B cell (primary cell): ENCODE data around the gene ARHGEF26. TPM values are rescaled to one million over a fixed set of nuclear protein-coding genes. Genes with fewer than 3 reads are reported as not detected.

Source experiments
- ATAC-seq: fragments of 200-7000 bp; cut with Tn5 transposase; one replicate; pipeline ENCODE4 v1.10.0; 2021; ENCODE audit warnings: low read depth, mild to moderate bottlenecking, moderate number of reproducible peaks, moderate library complexity
- CTCF ChIA-PET: fragments of 350-600 bp; sonication (Branson Sonifier 250); formaldehyde crosslinking; loops from one replicate; lab custom pipeline; 2021; ENCODE audit warnings: antibody characterized with exemption, inconsistent platforms; lab: Charles Lee
- POLR2A ChIA-PET: fragments of 350-600 bp; sonication (Branson Sonifier 250); formaldehyde crosslinking; loops from one replicate; lab custom pipeline; 2021; ENCODE audit warnings: antibody characterized with exemption; lab: Charles Lee
- DNase-seq: peaks from one replicate; pipeline ENCODE4 v3.0.0; 2013
- H2AFZ ChIP-seq: 2 replicates; pipeline ENCODE4 v1.6.1; 2012; ENCODE audit warnings: mild to moderate bottlenecking, low read depth, low read length; ENCODE audit not compliant: insufficient read depth, poor library complexity, severe bottlenecking
- H3K27ac ChIP-seq, 2 donors: 1 replicate in 1 of 2; 2 replicates in 1 of 2; pipeline ENCODE4 v1.5.1; 2012 to 2013; ENCODE audit warnings: low read length in 2 of 2, mild to moderate bottlenecking in 2 of 2, moderate library complexity in 1 of 2
- H3K27me3 ChIP-seq, 4 experiments: fragments of 200-600 bp in 1 of 4; sonication (generic) in 1 of 4; replicated peaks in 1 of 4; 1 replicate in 2 of 4; 2 replicates in 2 of 4; pipeline versions ENCODE4 v1.6.1 to v1.7.0; 2013 to 2016; ENCODE audit warnings: low read length in 3 of 4, mild to moderate bottlenecking in 2 of 4, mixed read lengths in 1 of 4, moderate library complexity in 1 of 4; ENCODE audit not compliant: insufficient read depth in 4 of 4, control insufficient read depth in 3 of 4; ENCODE audit errors: control extremely low read depth in 1 of 4
- H3K36me3 ChIP-seq, 2 experiments: replicated peaks in 1 of 2; 1 replicate in 1 of 2; 2 replicates in 1 of 2; pipeline versions ENCODE4 v1.6.1 to v1.7.1; 2013; ENCODE audit warnings: low read length in 1 of 2; ENCODE audit not compliant: insufficient read depth in 2 of 2, control insufficient read depth in 1 of 2; ENCODE audit errors: control extremely low read depth in 1 of 2, extremely low read depth in 1 of 2
- H3K4me1 ChIP-seq, 2 donors: fragments of 200-600 bp in 1 of 2; sonication (generic) in 1 of 2; 1 replicate in 1 of 2; 2 replicates in 1 of 2; pipeline versions ENCODE4 v1.5.1 to v1.6.1; 2013 to 2017; ENCODE audit warnings: low read length in 2 of 2; ENCODE audit not compliant: control insufficient read depth in 2 of 2, insufficient read depth in 2 of 2
- H3K4me2 ChIP-seq: replicated peaks from 2 replicates; pipeline ENCODE3; 2012; ENCODE audit warnings: mild to moderate bottlenecking, low read depth, low read length; ENCODE audit not compliant: poor library complexity, severe bottlenecking
- H3K4me3 ChIP-seq, 5 experiments: fragments of 200-600 bp in 1 of 5; sonication (generic) in 1 of 5; 1 replicate in 3 of 5; 2 replicates in 2 of 5; pipeline versions ENCODE4 v1.5.1 to v1.7.0; 2011 to 2016; ENCODE audit warnings: low read length in 4 of 5, mild to moderate bottlenecking in 4 of 5, low read depth in 2 of 5, control low read depth in 1 of 5, moderate library complexity in 1 of 5; ENCODE audit not compliant: insufficient read depth in 1 of 5; ENCODE audit errors: control extremely low read depth in 1 of 5, extremely low read depth in 1 of 5
- H3K79me2 ChIP-seq: fragments of 200-600 bp; sonication (generic); one replicate; pipeline ENCODE4 v1.6.0; 2016; ENCODE audit warnings: low read length; ENCODE audit not compliant: control insufficient read depth, insufficient read depth
- H3K9ac ChIP-seq: fragments of 200-600 bp; sonication (generic); 2 replicates; pipeline ENCODE4 v1.6.1; 2017; ENCODE audit warnings: mild to moderate bottlenecking, low read length, moderate library complexity
- H3K9me3 ChIP-seq, 3 donors: one replicate each; pipeline versions ENCODE4 v1.6.1 to v1.7.1; 2013; ENCODE audit warnings: low read length in 2 of 3; ENCODE audit not compliant: control insufficient read depth in 2 of 3, insufficient read depth in 1 of 3; ENCODE audit errors: control extremely low read depth in 1 of 3
- H4K20me1 ChIP-seq: 2 replicates; pipeline ENCODE4 v1.6.0; 2012; ENCODE audit warnings: mild to moderate bottlenecking, low read length; ENCODE audit not compliant: insufficient read depth, control insufficient read depth, poor library complexity, severe bottlenecking
- H3K27ac Mint-ChIP-seq: one replicate; pipeline ENCODE4 v1.8.0; 2021; ENCODE audit warnings: mixed read lengths
- H3K27me3 Mint-ChIP-seq: one replicate; pipeline ENCODE4 v1.8.0; 2021; ENCODE audit warnings: mixed read lengths
- H3K4me1 Mint-ChIP-seq: one replicate; pipeline ENCODE4 v1.8.0; 2021; ENCODE audit warnings: mixed read lengths
- H3K4me3 Mint-ChIP-seq: one replicate; pipeline ENCODE4 v1.8.0; 2021; ENCODE audit warnings: mixed read lengths
- H3K9me3 Mint-ChIP-seq: one replicate; pipeline ENCODE4 v1.8.0; 2022; ENCODE audit warnings: mixed read lengths; ENCODE audit not compliant: insufficient read depth
- EZH2 ChIP-seq: IDR thresholded peaks from 2 replicates; pipeline ENCODE4 v1.6.1; 2012; ENCODE audit warnings: borderline replicate concordance, low read depth, mild to moderate bottlenecking, moderate library complexity, low read length; ENCODE audit not compliant: insufficient read depth, poor library complexity, severe bottlenecking
- WGBS: methylation state at CpG from one replicate; pipeline ENCODE4 v1.1.5; 2013; ENCODE audit warnings: missing lambda C conversion rate; ENCODE audit not compliant: insufficient coverage; 5-methylcytosine and 5-hydroxymethylcytosine counted together
- intact Hi-C: fragments of 100-400 bp; cut with micrococcal nuclease; formaldehyde crosslinking; loops from one replicate; pipeline ENCODE4 v1.10.0; 2022
- polyA plus RNA-seq: library from polyadenylated mRNA; depleted of rRNA; stranded (reverse); fragments of >200 nt; gene quantifications from 2 replicates; pipeline ENCODE4 v1.2.3, GENCODE V29; 2012
- total RNA-seq, 2 donors: library from RNA; stranded (reverse); fragments of 120-200 nt in 1 of 2; gene quantifications; 1 replicate in 1 of 2; 2 replicates in 1 of 2; pipeline versions ENCODE4 v1.2.3 to v1.2.4, GENCODE V29; 2013 to 2022
- TF ChIP-seq, protein P1 (sequence below): fragments of 200-600 bp; IDR thresholded peaks from one replicate; pipeline ENCODE4 v1.8.0; 2022; ENCODE audit warnings: antibody characterized with exemption, mild to moderate bottlenecking

Gene ARHGEF26
- total and polyA plus RNA-seq, 2 donors (not counting 1 experiment from before 2014, with no cell fraction given) = not detected

DNA sequence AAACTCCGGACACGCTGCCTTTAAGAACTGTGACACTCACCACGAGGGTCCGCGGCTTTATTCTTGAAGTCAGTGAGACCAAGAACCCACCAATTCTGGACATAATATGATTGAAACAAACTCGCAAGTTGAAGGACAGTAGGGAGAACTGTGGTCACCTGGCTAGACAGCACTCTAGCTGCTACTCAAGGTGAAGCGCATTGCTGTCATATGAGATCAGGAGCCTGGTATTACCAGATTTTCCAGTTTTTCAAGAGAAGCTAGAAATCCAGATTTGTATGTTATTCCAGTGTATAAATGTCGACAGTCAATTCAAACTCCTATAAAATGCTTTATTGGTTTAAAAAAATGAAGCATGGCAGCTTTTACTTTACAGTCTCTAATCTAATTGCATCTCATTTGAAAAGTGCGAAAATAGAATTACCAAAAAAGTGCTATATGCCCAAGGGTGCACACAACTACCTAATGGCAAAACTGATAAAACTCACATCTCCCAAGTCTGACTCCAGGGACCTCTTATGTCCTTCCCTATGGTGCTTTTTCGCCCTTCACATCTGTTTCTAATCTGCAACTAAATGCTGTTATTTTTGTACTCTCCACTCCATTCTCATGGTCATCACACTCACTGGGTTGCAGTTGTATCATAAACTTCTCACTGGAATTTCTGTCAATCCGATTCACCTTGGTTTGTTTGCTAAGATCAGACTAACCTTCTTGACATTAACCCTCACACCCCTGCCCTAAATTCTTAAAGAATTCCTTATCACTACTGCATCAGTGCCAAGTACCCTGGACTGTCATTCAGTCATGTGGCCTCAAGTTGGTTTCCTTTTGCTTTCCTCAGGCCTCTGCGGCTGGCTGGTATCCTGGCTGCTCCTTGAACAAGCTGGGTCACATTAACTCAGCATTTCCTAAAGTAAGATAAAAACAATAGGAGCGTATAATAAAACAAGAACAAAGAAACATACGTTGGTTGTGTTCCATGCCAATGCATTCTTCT lies 31.5 kb upstream of the ARHGEF26 start:
- H4K20me1 ChIP-seq = no peaks in the 10 kb centered on the region
- no peak overlapping the region for H3K4me2 ChIP-seq
- ATAC-seq = no peak
- CTCF ChIA-PET = no interaction called here
- intact Hi-C loops = no loop called here
- no peak overlapping the region for H3K9ac ChIP-seq
- no peak for TF ChIP-seq EZH2
- TF ChIP-seq, protein P1, sequence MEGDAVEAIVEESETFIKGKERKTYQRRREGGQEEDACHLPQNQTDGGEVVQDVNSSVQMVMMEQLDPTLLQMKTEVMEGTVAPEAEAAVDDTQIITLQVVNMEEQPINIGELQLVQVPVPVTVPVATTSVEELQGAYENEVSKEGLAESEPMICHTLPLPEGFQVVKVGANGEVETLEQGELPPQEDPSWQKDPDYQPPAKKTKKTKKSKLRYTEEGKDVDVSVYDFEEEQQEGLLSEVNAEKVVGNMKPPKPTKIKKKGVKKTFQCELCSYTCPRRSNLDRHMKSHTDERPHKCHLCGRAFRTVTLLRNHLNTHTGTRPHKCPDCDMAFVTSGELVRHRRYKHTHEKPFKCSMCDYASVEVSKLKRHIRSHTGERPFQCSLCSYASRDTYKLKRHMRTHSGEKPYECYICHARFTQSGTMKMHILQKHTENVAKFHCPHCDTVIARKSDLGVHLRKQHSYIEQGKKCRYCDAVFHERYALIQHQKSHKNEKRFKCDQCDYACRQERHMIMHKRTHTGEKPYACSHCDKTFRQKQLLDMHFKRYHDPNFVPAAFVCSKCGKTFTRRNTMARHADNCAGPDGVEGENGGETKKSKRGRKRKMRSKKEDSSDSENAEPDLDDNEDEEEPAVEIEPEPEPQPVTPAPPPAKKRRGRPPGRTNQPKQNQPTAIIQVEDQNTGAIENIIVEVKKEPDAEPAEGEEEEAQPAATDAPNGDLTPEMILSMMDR = no peak
- no peak for DNase-seq
- no peaks in the 10 kb centered on the region for H3K4me1 ChIP-seq
- Mint-ChIP-seq H3K27ac (no peak overlapping the region), H3K4me1 (no peaks in the 10 kb centered on the region), H3K27me3 (peaks cover 3% of the 10 kb centered on the region), H3K4me3 (no peak overlapping the region), H3K9me3 (no peaks in the 10 kb centered on the region)
- no peak overlapping the region for H2AFZ ChIP-seq
- H3K27me3 ChIP-seq = no peaks in the 10 kb centered on the region
- H3K79me2 ChIP-seq = no peaks in the 10 kb centered on the region
- 76% methylated on average over 10 of the region's 14 CpGs for WGBS
- H3K9me3 ChIP-seq = peaks cover 0 to 5% (median 0%) of the 10 kb centered on the region in 3 donors
- no peaks in the 10 kb centered on the region for H3K36me3 ChIP-seq
- H3K4me3 ChIP-seq = no peak overlapping the region
- H3K27ac ChIP-seq = no peak overlapping the region
- POLR2A ChIA-PET = no interaction called here

DNA sequence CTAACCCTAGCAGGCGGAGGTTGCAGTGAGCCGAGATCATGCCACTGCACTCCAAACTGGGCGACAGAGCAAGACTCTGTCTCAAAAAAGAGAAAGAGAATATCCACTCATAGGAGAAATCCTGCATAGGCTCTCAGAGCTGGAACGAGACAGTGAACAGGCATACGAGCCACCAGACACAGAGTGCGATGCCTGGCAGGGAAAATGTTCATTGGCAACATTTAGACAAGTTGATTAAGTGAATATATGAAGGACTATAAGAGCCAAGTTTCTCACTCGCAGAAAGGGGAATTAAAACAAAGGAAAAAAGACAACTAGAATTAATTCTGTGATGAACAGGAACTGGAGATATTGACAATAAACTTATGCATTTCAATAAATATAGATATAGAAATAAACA lies 27.1 kb upstream of the ARHGEF26 start:
- Histone ChIP-seq H3K27me3 (no peaks in the 10 kb centered on the region), H3K4me2 (no peak overlapping the region), H3K4me1 (no peaks in the 10 kb centered on the region), H3K9me3 (no peaks in the 10 kb centered on the region), H2AFZ (no peak overlapping the region), H4K20me1 (no peaks in the 10 kb centered on the region), H3K27ac (no peak overlapping the region), H3K36me3 (no peaks in the 10 kb centered on the region), H3K9ac (no peak overlapping the region), H3K79me2 (no peaks in the 10 kb centered on the region), H3K4me3 (no peak overlapping the region)
- Mint-ChIP-seq H3K4me1 (no peaks in the 10 kb centered on the region), H3K27me3 (peaks cover 3% of the 10 kb centered on the region), H3K27ac (no peak overlapping the region), H3K4me3 (no peak overlapping the region), H3K9me3 (no peaks in the 10 kb centered on the region)
- no peak for ATAC-seq
- intact Hi-C loops = no loop called here
- CTCF ChIA-PET = no interaction called here
- POLR2A ChIA-PET = no interaction called here
- TF ChIP-seq, protein P1 = no peak
- TF ChIP-seq EZH2 = no peak
- 91% methylated on average over 6 of the region's 7 CpGs for WGBS
- DNase-seq = no peak
